AG04449 (cell line): ENCODE measurements around the gene DCAF4L1.

Experiments
- CTCF ChIA-PET: fragments of 350-600 bp; formaldehyde crosslinking; extraction: SDS; loops from one replicate; lab custom pipeline; 2021; ENCODE audit warnings: antibody characterized with exemption; lab: Yijun Ruan, JAX
- POLR2A ChIA-PET: fragments of 400-600, 350-600 bp; formaldehyde crosslinking; extraction: SDS; loops from one replicate; lab custom pipeline; 2020; ENCODE audit warnings: antibody characterized with exemption, inconsistent platforms; lab: Yijun Ruan, JAX
- DNase-seq: peaks from one replicate; pipeline ENCODE4 v3.0.0-alpha.2; 2010; ENCODE audit warnings: low read depth, low spot score
- H3K4me3 ChIP-seq: 2 replicates; pipeline ENCODE4 v1.5.1; 2011; ENCODE audit warnings: low read depth, mild to moderate bottlenecking, control low read depth, low read length
- CTCF ChIP-seq: IDR thresholded peaks from one replicate; pipeline ENCODE4 v1.5.1; 2011; ENCODE audit warnings: mild to moderate bottlenecking, moderate library complexity, low read length, control low read depth, inconsistent platforms; ENCODE audit not compliant: insufficient read depth; ENCODE audit errors: missing control alignments

DCAF4L1 gene

GRCh38 chr4:41939016-41939626, 42.4 kb upstream of the DCAF4L1 start:
- ChIA-PET POLR2A (no interaction called here), CTCF (interaction anchor here (0.6 kb wide), 1 partner anchor 23 kb away, joined by 3 read pairs; no protein-coding TSS in a partner anchor)
- no peak for TF ChIP-seq CTCF
- DNase-seq, result no peak
- H3K4me3 ChIP-seq, result no peak overlapping the region

DNA sequence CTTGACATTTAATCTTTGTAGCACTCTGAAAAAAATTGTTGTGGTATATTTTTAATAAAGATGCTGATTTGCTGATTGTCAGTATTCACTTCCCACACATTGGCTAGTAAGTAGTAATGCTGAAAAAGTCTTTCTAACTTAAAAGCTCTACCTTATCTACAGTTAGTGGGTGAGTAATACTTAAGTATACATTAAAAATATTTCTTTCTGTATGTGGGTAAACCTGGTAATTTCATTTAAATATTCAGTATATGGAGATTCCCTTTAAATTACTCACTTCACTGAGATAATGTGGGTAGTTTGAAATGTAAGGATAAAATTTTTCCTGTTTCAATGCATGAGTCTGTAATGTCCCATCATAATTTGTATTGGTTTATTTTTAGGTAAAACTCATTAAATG, 40.7 kb upstream of the DCAF4L1 start:
- POLR2A ChIA-PET, result no interaction called here
- CTCF ChIA-PET, result no interaction called here
- DNase-seq, result no peak
- H3K4me3 ChIP-seq, result no peak overlapping the region
- no peak for TF ChIP-seq CTCF

DNA sequence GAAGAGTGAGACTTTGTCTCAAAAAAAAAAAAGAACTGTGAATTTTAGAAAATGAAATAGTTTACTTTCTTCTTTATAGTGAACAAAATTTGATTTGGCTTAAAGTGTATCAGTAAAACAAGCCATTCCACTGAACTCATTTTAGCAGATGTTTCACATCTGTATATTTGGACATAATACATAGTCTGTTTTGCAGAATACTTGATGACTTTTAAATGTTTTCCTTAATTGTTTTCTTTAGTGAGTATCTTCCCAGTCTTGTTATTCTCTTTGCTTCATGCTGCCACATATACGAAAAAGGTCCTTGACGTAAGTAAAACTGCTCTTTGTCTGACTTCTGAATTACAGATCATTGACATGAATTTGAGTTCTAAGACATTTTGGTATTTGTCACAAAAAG, 38.0 kb upstream of the DCAF4L1 start:
- H3K4me3 ChIP-seq, result no peak overlapping the region
- DNase-seq, result no peak
- POLR2A ChIA-PET, result no interaction called here
- no peak for TF ChIP-seq CTCF
- CTCF ChIA-PET, result no interaction called here

GRCh38 chr4:41944089-41944488, 37.5 kb upstream of the DCAF4L1 start:
- no peak for DNase-seq
- no peak overlapping the region for H3K4me3 ChIP-seq
- ChIA-PET CTCF (no interaction called here), POLR2A (no interaction called here)
- TF ChIP-seq CTCF, result no peak

GRCh38 chr4:41949531-41949930, 32.0 kb upstream of the DCAF4L1 start:
- no peak for DNase-seq
- H3K4me3 ChIP-seq, result no peak overlapping the region
- ChIA-PET POLR2A (no interaction called here), CTCF (interaction anchor here (0.7 kb wide), 1 partner anchor 14 kb away, joined by 4 read pairs; no protein-coding TSS in a partner anchor)
- TF ChIP-seq CTCF, result no peak

DNA sequence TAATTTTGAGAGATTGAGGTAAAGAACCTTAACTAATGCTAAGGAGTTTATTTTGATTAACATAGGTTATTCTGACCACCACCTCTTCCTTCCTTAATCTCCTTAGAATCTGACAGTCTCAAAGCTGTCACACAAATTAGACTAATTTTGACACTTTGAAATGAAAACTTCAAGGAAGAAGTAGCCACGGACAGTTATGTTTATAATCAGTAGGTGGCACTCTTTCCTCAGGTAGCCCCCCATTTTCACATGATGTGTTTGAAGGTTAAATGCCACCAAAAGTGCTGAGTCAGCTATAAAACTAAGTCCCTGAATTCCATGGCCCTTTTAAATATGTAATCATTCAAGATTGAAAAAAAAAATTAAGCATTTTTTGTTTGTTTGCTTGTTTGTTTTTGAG, 23.9 kb upstream of the DCAF4L1 start:
- DNase-seq, result no peak
- POLR2A ChIA-PET, result no interaction called here
- CTCF ChIA-PET, result interaction anchor here (1.0 to 1.3 kb wide), 3 partner anchors 9 to 676 kb away, joined by 3 to 4 read pairs (median 4); no protein-coding TSS in a partner anchor

More for the DNA sequence above, 23.9 kb upstream of the DCAF4L1 start:
- no peak for TF ChIP-seq CTCF
- no peak overlapping the region for H3K4me3 ChIP-seq
